ENCODE data around the gene PLPPR1.

Gene PLPPR1

DNA sequence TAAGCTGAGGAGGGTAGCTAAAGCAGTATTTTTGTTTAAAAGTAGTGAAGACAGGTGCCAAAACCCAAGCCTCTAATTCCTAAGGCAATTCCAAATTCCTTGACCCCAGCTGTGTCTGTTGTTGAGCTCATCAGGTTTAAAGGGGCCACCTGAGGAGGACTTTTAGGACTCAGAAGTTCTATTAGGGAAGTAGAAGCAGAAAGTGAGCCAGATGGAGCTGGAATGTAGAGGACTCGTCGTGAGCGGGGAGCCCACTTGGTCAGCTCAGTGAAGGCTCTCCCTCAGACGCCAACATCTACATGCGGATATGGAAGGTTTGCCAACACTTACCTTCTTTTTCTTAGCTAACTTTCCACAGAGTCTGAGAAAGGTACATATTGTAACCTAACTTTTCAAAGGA, 102.8 kb downstream of the PLPPR1 start:
- DNase-seq (ENCODE audit: extremely low read depth, low read depth) = no peak
- TF ChIP-seq, protein P1, sequence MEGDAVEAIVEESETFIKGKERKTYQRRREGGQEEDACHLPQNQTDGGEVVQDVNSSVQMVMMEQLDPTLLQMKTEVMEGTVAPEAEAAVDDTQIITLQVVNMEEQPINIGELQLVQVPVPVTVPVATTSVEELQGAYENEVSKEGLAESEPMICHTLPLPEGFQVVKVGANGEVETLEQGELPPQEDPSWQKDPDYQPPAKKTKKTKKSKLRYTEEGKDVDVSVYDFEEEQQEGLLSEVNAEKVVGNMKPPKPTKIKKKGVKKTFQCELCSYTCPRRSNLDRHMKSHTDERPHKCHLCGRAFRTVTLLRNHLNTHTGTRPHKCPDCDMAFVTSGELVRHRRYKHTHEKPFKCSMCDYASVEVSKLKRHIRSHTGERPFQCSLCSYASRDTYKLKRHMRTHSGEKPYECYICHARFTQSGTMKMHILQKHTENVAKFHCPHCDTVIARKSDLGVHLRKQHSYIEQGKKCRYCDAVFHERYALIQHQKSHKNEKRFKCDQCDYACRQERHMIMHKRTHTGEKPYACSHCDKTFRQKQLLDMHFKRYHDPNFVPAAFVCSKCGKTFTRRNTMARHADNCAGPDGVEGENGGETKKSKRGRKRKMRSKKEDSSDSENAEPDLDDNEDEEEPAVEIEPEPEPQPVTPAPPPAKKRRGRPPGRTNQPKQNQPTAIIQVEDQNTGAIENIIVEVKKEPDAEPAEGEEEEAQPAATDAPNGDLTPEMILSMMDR (IDR thresholded peaks at IDR 0.05; ENCODE audit: low read depth, low read length, missing control alignments) = no peak

DNA sequence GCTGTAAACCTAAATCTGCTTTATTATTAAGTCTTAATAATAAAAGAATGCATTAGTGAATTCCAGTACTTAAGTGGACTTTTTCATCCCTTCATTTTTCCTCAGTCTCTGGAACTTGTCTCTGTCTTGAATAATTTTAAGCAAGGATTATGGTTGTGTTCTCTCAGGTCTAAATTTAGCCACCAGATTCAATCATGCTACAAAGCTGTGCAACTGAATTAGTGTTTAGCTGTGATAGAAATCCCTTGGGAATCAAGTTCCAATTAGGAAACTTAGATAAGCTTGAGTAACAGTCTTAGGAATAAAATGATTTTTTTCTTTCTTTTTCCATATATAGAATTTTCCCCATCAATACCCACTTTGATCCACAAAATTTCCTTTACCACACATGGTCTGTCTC, 104.3 kb downstream of the PLPPR1 start:
- TF ChIP-seq, protein P1 (IDR thresholded peaks at IDR 0.05; ENCODE audit: low read depth, low read length, missing control alignments) = no peak
- no peak overlapping the region for H3K4me3 ChIP-seq (replicated peaks; ENCODE audit: low read depth, low read length)
- DNase-seq (ENCODE audit: extremely low read depth, low read depth) = no peak

More for the DNA sequence above, 102.8 kb downstream of the PLPPR1 start:
- H3K4me3 ChIP-seq (replicated peaks; ENCODE audit: low read depth, low read length) = no peak overlapping the region

DNA sequence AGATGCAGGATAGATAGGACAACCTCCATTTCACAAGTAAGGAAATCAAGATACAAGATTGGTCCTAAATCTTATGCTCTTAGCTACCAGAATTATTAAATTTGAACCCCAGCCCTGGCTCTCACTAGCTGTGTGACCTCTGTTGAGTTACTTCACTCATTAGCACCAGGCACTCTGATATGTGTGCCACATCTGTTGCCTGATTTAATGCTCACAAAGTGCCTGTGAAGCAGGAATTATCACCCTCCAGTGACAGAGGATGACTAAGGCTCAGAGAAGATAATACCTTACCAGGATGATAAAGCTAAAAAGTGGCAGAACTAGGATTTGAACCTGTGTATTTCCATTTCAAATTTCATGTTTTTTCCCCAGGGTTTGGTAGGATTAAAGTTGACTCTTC, 110.0 kb downstream of the PLPPR1 start:
- TF ChIP-seq, protein P1 (IDR thresholded peaks at IDR 0.05; ENCODE audit: low read depth, low read length, missing control alignments) = no peak
- no peak overlapping the region for H3K4me3 ChIP-seq (replicated peaks; ENCODE audit: low read depth, low read length)

DNA sequence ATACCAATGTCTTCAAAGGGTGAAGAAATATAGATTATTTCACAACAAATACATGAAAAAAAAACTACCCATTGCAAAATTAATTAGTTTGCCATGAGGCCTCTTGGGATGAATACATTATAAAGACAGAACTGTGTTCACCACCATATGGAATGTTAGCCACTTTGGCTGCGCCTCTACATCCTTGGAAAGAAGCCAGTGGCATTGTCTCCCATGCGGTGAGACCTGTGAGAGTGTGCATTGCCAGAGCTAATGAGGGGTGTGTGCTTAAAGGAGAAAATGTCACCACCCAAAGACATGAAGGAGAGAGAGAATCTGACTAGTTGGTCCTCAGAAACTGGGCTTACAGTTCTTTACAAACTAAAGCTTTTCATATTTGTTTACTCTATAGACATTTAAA, 110.6 kb downstream of the PLPPR1 start:
- no peak for DNase-seq (ENCODE audit: extremely low read depth, low read depth)
- TF ChIP-seq, protein P1 (IDR thresholded peaks at IDR 0.05; ENCODE audit: low read depth, low read length, missing control alignments) = no peak
- no peak overlapping the region for H3K4me3 ChIP-seq (replicated peaks; ENCODE audit: low read depth, low read length)

More for the DNA sequence above, 110.0 kb downstream of the PLPPR1 start:
- DNase-seq (ENCODE audit: extremely low read depth, low read depth) = no peak

DNA sequence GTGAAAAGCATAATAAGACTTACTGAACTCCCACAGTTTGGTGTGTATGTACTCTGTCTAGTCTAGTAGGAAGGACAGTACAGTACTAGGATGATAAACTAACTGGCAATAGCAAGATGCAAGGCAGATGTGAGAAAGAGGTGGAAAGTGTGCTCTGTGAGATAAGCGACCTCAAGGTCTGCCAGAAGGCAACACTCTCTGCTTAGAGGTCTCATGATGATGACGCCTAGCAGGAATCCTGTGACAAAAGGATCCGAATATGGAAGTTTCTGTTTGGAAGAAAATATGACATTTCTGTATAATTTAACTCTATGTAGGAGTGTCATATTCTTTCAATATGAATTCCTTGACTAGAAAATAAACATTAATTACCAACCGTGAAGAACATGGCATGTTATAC, 112.2 kb downstream of the PLPPR1 start:
- TF ChIP-seq, protein P1 (IDR thresholded peaks at IDR 0.05; ENCODE audit: low read depth, low read length, missing control alignments) = no peak
- H3K4me3 ChIP-seq (replicated peaks; ENCODE audit: low read depth, low read length) = no peak overlapping the region
- no peak for DNase-seq (ENCODE audit: extremely low read depth, low read depth)

DNA sequence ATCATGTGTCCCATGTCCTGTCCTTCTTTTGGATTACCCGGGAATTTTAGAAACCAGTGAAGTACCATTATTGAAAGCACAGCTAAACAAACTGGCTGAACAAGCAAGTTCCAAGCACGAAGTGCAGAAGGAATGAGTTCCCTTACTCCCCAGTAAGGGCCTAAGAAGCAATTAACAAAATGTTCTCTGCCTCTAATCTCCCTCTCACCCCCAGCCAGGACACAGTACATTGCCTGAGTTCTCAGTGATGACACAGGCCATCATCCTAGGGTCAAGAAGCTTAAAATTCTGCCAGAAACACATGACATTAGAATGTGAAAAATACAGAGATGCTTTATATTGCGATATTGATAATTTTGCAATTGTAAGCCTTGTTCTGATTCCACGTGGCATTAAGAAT, 118.0 kb downstream of the PLPPR1 start:
- no peak overlapping the region for H3K4me3 ChIP-seq (replicated peaks; ENCODE audit: low read depth, low read length)
- DNase-seq (ENCODE audit: extremely low read depth, low read depth) = no peak
- TF ChIP-seq, protein P1 (IDR thresholded peaks at IDR 0.05; ENCODE audit: low read depth, low read length, missing control alignments) = no peak

DNA sequence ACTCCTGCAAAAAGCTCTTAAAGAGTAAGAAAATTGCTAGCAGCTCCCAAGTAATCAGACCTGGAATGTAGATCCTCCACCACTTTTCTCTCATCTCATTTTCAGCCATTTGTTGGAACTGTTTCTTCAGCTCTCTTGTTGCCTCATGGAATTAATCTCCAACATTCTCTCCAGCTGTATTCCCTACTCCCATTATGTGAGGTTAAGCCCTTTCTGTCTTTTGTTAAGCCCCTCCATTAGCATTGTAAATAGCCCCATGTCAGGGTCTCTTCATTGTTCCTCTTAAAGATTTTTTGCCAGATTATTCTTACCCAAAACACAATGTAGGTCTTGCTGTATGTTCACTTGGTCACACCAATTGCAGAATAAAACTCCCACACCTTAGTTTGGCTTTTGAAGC, 119.8 kb downstream of the PLPPR1 start:
- H3K4me3 ChIP-seq (replicated peaks; ENCODE audit: low read depth, low read length) = no peak overlapping the region
- TF ChIP-seq, protein P1 (IDR thresholded peaks at IDR 0.05; ENCODE audit: low read depth, low read length, missing control alignments) = no peak
- DNase-seq (ENCODE audit: extremely low read depth, low read depth) = no peak
